Stomach (tissue), 9 donors: ENCODE measurements around the gene PPP2R2C. TPM values are rescaled to one million over a fixed set of nuclear protein-coding genes. Genes with fewer than 3 reads are reported as not detected.

Experiments
- DNase-seq, 2 donors: peaks; one replicate each; pipeline versions ENCODE4 v3.0.0 to v3.0.0-alpha.2; 2013 to 2019
- H3K27ac ChIP-seq, 5 donors: fragments of 200-600 bp in 4 of 5; sonication (generic) in 4 of 5; one replicate each; pipeline ENCODE4 v1.5.1; 2013 to 2019; ENCODE audit warnings: mild to moderate bottlenecking in 1 of 5, moderate library complexity in 1 of 5
- H3K27me3 ChIP-seq, 3 donors: fragments of 200-600 bp; sonication (generic); one replicate each; pipeline ENCODE4 v1.5.1; 2017 to 2019; ENCODE audit warnings: mixed run types in 1 of 3
- H3K36me3 ChIP-seq, 4 donors: fragments of 200-600 bp; sonication (generic); 1 replicate in 3 of 4; 2 replicates in 1 of 4; pipeline ENCODE4 v1.5.1; 2016 to 2019
- H3K4me1 ChIP-seq, 4 donors: fragments of 200-600 bp; sonication (generic); one replicate each; pipeline ENCODE4 v1.5.1; 2016 to 2019
- H3K4me3 ChIP-seq, 4 donors: fragments of 200-600 bp; sonication (generic) in 3 of 4; one replicate each; pipeline ENCODE4 v1.5.1; 2016 to 2019; ENCODE audit warnings: mild to moderate bottlenecking in 1 of 4
- H3K9me3 ChIP-seq, 4 donors: fragments of 200-600 bp; sonication (generic); one replicate each; pipeline ENCODE4 v1.5.1; 2016 to 2019
- CTCF ChIP-seq, 7 experiments: fragments of 450-650 bp in 4 of 7; fragments of 200-600 bp in 3 of 7; sonication (generic) in 3 of 7; IDR thresholded peaks; one replicate each; pipeline ENCODE4 v1.5.1; 2016 to 2019; ENCODE audit warnings: antibody characterized with exemption in 7 of 7, control low read depth in 2 of 7, mild to moderate bottlenecking in 1 of 7
- EP300 ChIP-seq: sonication (generic); formaldehyde crosslinking; IDR thresholded peaks from one replicate; pipeline ENCODE4 v1.6.1; 2017; ENCODE audit warnings: antibody characterized with exemption
- POLR2A ChIP-seq, 4 donors: fragments of 450-650 bp; IDR thresholded peaks; one replicate each; pipeline ENCODE4 v1.6.1; 2016; ENCODE audit warnings: antibody characterized with exemption in 4 of 4, control low read depth in 2 of 4, mild to moderate bottlenecking in 1 of 4, moderate library complexity in 1 of 4
- POLR2AphosphoS5 ChIP-seq, 3 donors: sonication (generic); formaldehyde crosslinking; IDR thresholded peaks; one replicate each; pipeline ENCODE4 v1.6.1; 2016; ENCODE audit warnings: antibody characterized with exemption in 3 of 3
- WGBS, 5 donors: extraction: QIAGEN DNeasy Blood & Tissue Kit in 3 of 5; methylation state at CpG; one replicate each; pipeline versions ENCODE4 v1.1.5 to v1.1.7; 2013 to 2018; 5-methylcytosine and 5-hydroxymethylcytosine counted together
- intact Hi-C: fragments of 100-400 bp; cut with DNase I; formaldehyde crosslinking; loops from one replicate; pipeline ENCODE4 v1.15.1; 2023; ENCODE audit warnings: low total_unique reads
- polyA plus RNA-seq, 3 donors: library from polyadenylated mRNA; stranded (reverse); fragments of 200-250 nt; gene quantifications; one replicate each; pipeline ENCODE4 v1.2.3, GENCODE V29; 2013
- total RNA-seq, 5 donors: library from RNA; depleted of rRNA; stranded (reverse); fragments of >200 nt; gene quantifications; one replicate each; pipeline versions ENCODE4 v1.1.0 to v1.2.3, GENCODE V29; 2014 to 2016
- donor health status: healthy with polysubstance abuse.
- donor health status: Bipolar disorder and iron deficiency.
- donor health status: healthy.

Gene PPP2R2C
- total and polyA plus RNA-seq, 8 donors = 1.4 to 5.0 (median 1.5) TPM; not detected in 5

GRCh38 chr4:6458528-6458927 is 13.9 kb downstream of the PPP2R2C start:
- intact Hi-C loops = no loop called here
- DNase-seq = no peak
- Histone ChIP-seq H3K27ac (no peak overlapping the region), H3K4me3 (no peak overlapping the region), H3K36me3 (no peaks in the 10 kb centered on the region), H3K27me3 (peaks cover 0 to 67% (median 10%) of the 10 kb centered on the region in 3 donors), H3K4me1 (no peaks in the 10 kb centered on the region), H3K9me3 (peaks cover 5 to 13% (median 12%) of the 10 kb centered on the region in 4 donors)
- TF ChIP-seq CTCF (IDR thresholded peaks at IDR 0.05) (no peak), EP300 (no peak), POLR2A (IDR thresholded peaks at IDR 0.05) (no peak), POLR2AphosphoS5 (IDR thresholded peaks at IDR 0.05) (no peak)
- WGBS, 5 donors = 79 to 89% (median 83%) methylated on average over 2 of the region's 2 CpGs

- DNase-seq = no peak
- H3K4me1 ChIP-seq = no peaks in the 10 kb centered on the region
- WGBS, 5 donors = 62 to 66% (median 64%) methylated on average over 8 to 11 of the region's 11 CpGs
- H3K9me3 ChIP-seq = peaks cover 5 to 13% (median 12%) of the 10 kb centered on the region in 4 donors
- intact Hi-C loops = no loop called here
- no peaks in the 10 kb centered on the region for H3K36me3 ChIP-seq
- peaks cover 0 to 75% (median 10%) of the 10 kb centered on the region in 3 donors for H3K27me3 ChIP-seq
- H3K27ac ChIP-seq = no peak overlapping the region
- TF ChIP-seq POLR2AphosphoS5 (IDR thresholded peaks at IDR 0.05) (no peak), EP300 (no peak), POLR2A (IDR thresholded peaks at IDR 0.05) (no peak), CTCF (IDR thresholded peaks at IDR 0.05) (no peak)
- H3K4me3 ChIP-seq = no peak overlapping the region
These were observed 16.0 kb downstream of the PPP2R2C start for GRCh38 chr4:6456450-6456849.

- WGBS, 5 donors = 64 to 71% (median 69%) methylated on average over 7 to 13 of the region's 13 CpGs
- no peaks in the 10 kb centered on the region for H3K4me1 ChIP-seq
- peaks cover 5 to 13% (median 12%) of the 10 kb centered on the region in 4 donors for H3K9me3 ChIP-seq
- no peak overlapping the region for H3K27ac ChIP-seq
- H3K4me3 ChIP-seq = no peak overlapping the region
- intact Hi-C loops = no loop called here
- no peak for TF ChIP-seq EP300
- no peak for TF ChIP-seq CTCF (IDR thresholded peaks at IDR 0.05)
- H3K36me3 ChIP-seq = no peaks in the 10 kb centered on the region
- no peak for DNase-seq
- H3K27me3 ChIP-seq = peaks cover 0 to 56% (median 5%) of the 10 kb centered on the region in 3 donors
These were observed 18.1 kb downstream of the PPP2R2C start for GRCh38 chr4:6454112-6454910.

- 52 to 65% (median 63%) methylated on average over 7 to 8 of the region's 8 CpGs for WGBS, 5 donors
- intact Hi-C loops = no loop called here
These were observed 18.8 kb downstream of the PPP2R2C start for GRCh38 chr4:6453688-6453990.

More at GRCh38 chr4:6453688-6453990, 18.8 kb downstream of the PPP2R2C start:
- Histone ChIP-seq H3K36me3 (no peaks in the 10 kb centered on the region), H3K27ac (no peak overlapping the region), H3K4me1 (no peaks in the 10 kb centered on the region), H3K4me3 (no peak overlapping the region), H3K9me3 (peaks cover 4 to 6% (median 5%) of the 10 kb centered on the region in 4 donors), H3K27me3 (peaks cover 0 to 55% (median 5%) of the 10 kb centered on the region in 3 donors)
- TF ChIP-seq EP300 (no peak), CTCF (IDR thresholded peaks at IDR 0.05) (no peak), POLR2A (IDR thresholded peaks at IDR 0.05) (no peak), POLR2AphosphoS5 (IDR thresholded peaks at IDR 0.05) (no peak)
- DNase-seq = no peak
